Stimulated activated CD4-positive, alpha-beta T cell treated with anti-CD3 and anti-CD28 coated beads, Interleukin-4, amount 100 ng/mL, for 1 hour (primary cell): ENCODE data around the gene TRDN.
"Not testable (repeated sequence)": the region's sequence is repeated elsewhere in the genome, so short reads cannot be mapped to it uniquely, and the experiment has no call there.

Experiments used
- DNase-seq: peaks from one replicate; pipeline ENCODE4 v3.0.0-alpha.2; 2020

The TRDN gene

DNA sequence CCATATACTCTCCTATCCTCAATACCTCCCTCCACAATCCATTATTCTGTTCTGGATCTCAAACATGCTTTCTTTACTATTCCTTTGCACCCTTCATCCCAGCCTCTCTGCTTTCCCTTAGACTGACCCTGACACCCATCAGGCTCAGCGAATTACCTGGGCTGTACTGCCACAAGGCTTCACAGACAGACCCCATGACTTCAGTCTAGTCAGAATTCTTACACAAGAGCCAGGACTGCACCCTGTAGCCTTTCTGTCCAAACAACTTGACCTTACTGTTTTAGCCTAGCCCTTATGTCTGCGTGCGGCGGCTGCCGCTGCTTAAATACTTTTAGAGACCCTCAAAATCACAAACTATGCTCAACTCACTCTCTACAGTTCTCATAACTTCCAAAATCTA lies 76.9 kb downstream of the TRDN start:
- DNase-seq: not testable (repeated sequence)

DNA sequence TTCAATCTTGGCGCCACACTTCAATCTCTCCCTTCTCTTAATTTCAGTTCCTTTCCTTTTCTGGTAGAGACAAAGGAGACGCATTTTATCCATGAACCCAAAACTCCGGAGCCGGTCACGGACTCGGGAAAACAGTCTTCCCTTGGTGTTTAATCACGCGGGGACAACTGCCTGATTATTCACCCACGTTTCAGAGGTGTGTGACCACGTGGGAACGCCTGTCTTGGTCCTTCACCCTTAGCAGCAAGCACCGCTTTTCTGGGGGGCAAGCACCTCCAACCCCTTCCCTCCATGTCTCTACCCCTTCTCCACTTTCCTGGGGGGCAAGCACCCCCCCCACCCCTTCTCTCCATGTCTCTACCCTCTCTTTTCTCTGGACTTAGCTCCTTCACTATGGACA lies 79.3 kb downstream of the TRDN start:
- not testable (repeated sequence) for DNase-seq

DNA sequence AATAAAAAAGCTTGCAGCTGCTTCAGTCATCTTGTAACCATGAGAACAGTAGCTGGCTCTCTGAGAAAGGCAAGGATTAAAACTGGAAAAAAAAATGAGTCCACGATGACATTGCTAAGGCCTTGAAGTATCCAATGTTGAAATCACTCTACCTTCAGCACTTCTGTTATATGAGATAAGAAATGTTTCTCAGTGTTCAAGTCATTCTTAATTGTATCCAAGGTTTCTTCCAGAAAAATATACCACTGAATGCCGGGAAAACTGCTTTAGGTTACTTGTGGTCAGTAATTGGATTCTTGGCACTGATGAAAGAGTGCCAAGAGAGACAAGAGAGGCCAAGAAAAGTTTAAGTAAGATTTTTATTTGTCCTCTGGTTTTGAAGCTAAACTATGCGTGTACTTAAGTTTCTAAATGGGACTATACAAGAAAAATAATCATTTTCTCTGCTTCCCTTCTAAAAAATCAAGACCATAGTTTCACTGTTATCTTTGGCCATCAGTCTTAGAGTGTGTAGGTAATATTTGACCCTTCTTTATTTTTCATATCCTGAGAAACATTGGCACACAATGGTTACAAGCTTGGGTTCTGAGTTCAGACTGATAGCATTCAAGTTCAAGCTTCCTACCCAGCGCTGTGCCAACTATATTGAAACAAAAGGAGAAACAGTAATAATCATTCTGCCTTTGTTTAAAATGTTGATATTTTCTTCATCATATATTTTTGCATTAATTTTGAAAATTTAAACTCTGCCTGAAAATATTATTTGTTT lies 84.6 kb downstream of the TRDN start:
- DNase-seq: no peak

DNA sequence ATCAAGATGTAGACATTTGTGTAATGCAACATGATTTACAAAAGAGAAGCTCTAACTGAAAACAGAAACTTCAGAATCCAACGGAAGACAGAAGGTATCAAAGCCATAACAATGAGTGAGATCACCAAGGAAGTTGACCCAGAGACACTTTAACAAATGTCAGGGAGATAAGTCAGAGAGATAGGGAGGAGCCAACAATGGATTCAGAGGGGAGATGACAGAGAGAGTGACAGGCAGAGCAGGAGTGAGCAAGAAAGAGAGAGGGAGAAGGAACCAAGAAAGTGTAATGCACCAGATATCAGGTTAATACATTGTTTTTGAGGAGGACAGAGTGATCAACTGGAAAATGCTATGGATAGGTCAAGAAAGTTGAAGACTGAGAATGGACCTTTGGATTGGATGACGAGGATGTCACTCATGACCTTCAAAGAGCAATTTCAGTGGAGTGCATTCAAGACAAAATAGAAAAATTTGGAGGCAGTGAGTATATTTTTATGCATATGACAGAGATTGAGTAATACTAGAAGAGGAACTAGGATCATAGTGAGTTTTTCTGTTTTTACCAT lies 86.6 kb downstream of the TRDN start:
- no peak for DNase-seq

DNA sequence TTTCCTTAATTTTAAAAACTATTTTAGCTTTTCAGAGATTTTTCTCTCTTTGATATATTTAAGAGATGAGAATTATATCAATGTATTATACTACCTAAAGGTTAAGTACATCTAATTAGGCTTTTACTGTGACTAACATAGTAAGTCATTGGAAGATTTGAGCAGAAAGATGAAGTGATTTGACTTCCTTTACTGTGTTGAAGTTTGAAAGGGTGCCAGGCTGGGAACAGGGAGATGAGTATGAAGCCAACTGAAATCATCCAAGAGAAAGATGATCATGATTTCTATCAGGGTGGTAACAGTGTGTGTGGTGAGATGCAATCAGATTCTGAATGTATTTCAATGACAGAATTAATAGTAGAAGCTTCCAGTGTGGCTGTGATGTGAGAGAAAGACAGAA lies 87.3 kb downstream of the TRDN start:
- no peak for DNase-seq

DNA sequence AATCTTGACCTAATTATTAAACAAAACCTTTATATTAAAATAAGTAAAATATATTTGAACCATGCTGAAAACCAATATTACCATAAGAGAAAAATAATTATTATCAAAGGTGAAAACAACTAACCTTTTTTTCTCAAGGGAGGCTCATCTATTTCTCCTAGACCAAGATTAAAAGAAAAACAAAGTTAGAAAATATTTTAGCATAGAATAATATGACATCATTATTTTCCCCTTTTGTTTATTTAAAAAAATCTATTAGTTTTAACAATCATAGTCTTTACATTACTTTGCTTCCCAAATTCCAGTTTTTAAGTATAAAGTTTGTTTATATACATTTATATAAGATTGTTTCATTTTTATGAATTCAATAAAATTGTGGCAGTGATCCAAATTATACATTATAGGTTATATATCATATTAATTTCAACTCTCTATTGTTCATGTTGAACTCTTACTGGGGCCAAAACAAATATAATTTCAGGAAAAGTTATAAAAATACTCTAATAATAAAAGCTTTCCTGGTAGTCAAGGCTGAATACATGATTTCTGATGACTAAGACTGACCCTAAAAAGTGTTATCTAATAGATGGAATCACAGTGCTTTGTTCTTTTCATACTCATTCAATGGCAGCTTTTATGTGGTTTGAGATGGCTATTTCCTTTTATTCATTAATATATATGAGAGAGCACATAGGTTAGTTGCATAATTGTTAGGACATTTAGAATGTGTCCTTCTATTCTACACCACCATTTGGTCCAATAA lies 89.4 kb downstream of the TRDN start:
- DNase-seq: no peak

DNA sequence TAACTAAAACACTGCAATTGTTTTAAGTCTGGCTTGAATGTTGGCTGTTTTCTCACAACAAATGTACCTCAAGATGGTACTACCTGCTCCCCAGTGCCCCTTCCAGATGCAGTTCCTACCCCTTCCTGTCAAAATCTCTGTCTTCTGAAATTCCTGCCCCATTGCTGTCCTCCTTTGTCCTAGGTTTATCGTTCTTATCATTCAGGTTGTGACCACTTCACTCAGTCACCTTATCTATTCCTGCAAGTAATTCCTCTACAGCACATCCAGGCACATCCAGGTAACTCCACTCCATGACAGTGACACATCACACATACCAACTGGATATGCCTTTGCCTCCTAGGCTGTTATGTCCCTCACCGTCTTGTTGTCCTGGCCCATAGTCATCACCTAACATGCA lies 90.2 kb downstream of the TRDN start:
- DNase-seq: no peak

DNA sequence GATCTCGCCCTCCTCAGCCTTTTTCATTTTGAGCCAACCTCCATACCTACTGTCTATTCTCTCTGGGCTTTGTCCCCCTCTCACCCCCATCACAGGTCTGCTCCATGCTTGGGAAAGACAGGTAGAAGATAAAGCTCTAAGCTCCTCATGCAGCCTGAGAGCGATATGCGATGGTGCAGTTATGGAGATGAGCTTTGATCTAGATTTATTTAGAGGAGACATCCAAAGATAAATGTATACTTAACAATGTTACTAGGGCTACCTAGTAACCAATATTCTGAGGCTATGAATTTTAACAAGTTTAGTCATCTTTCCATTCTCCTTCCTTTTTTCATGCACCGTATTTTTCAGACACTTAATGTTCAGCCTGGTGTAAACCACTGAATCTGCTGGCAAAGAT lies 95.3 kb downstream of the TRDN start:
- DNase-seq: no peak

DNA sequence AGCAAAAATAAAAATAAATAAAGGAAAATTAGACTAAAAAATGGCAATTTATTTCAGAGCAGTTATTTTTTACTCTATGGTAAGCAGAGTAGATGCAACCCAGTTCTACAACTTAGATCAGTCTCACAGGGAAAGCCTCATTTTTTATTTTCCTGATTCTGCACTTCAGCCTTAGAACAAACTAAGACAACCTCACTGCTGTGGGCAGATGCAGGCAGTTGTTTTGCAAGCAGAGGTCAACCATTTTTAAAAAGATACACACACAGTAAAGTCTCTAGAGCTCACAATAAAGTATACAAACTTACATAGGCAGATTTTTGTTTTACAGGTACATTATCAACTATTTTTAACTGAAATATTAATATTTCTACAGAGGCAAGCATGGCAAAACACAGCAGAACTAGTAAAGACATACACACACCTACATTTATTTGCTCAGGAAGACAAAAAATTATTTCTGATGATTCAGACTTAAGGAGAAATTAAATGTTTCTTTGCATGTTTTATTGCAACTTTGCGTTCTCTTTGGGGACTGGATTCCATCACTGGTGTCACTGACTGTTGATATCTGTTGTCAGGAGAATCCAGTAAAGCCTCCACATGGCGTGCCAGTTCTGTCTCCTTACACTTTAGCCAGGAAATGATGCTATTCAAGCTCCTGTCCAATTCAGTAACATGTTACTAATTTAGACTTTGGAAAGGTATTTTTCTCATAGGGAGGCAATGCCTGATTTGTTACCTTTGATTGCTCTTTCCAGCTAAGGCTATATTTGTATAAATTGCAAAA lies 102.7 kb downstream of the TRDN start:
- no peak for DNase-seq

DNA sequence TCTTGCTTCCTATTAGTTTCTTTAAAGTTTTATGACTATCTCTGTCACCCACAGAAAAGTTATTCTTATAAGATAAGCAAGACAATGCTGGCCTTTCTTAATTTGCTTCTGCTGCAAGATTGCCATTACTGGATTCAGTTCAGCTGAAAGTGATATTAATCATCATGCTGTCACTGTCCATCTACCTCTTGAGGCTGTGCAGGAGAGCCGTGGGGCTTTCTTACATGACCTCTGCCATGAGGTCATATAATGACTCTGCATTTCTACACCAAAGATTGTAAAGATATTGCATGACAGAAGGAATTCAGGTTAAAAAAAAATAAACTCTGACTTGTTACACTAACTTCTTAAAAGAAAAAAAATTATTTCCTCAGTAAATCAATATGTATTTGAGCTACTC lies 106.9 kb downstream of the TRDN start:
- no peak for DNase-seq

DNA sequence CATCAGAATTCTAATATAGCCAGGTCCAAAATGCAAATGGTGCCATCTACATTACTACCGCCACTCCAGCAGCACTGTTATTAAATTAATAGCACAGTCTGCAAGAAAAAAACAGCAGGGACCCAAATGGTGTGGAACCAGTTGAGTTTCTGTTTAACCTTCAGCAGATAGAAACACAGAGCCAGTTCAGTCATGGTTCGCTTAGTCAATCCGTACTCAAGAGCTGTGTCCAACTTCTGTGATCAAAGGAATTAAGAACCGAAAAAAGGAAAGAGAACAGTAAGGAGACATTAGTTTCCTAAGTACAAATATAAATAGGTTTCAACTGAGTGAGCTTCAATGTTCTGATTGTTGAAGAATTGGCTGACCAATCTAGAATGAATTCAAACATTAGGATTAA lies 107.7 kb downstream of the TRDN start:
- DNase-seq: no peak

DNA sequence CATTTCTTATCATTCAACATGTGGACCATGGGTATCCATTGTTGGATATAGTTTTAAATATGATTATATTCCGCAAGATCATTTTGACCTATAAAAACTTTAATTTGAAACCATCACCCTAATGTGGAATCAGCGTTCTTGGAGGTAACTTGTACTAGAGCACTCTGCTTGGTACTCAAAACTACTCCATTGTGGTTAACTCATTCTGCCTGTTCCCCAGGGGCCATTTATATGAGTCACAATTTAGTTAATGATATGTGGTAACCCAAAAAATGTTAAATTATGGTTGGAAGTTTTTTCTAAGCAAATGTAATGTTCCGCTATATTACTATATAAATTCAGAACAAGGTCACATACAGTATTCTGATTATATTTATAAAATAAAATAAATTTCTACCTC lies 109.3 kb downstream of the TRDN start:
- no peak for DNase-seq

DNA sequence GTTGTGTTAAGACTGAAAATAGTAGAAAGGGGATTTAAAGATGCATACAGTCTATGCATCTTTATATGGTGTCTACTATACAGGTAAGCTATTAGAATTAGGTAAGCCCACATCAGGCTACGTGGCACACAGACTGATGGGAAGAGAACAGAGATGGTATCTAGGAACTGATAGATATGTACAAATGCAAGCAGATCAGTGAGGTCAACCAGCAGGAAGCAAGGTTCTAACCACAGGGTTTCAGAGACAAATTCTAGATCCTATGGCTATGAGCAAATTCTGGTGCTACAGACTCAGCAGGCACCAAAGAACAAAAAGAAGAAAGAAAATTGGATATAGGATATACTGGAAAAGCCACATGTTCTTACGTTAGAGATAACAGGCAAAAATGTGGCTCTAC lies 110.6 kb downstream of the TRDN start:
- no peak for DNase-seq

DNA sequence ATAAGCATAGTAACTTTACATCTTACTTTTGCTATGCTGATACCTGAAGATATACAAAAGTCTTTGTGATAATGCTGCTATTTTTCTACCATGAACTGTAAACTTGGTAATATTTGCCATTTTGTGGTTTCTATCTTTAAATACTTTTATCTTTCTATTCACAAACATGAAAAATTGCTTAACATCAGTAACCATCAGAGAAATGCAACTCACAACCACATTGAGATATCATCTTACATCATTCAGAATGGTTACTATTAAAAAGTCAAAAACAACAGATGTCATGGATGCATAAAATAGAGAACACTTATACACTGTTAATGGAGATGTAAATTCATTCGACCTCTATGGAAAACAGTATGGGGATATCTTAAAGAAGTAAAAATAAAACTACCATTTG lies 112.0 kb downstream of the TRDN start:
- DNase-seq: no peak

DNA sequence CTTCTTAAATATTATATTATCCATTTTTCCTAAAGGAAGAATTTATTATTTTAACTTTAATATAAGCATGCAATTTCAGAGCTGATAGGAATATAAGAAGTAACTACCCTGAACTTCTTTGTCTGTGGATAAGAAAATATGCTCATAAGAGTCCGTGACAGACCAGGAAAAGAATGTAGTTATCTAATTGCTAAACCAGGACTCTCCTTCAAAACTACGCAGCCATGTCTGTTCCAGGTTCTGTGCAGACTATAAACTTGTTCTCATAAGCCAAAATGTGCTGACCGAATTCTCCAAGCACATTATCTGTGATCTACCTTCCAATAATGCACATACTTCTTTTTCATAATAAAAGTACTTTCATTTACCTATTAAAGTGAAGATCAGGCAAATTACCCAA lies 116.5 kb downstream of the TRDN start:
- no peak for DNase-seq

DNA sequence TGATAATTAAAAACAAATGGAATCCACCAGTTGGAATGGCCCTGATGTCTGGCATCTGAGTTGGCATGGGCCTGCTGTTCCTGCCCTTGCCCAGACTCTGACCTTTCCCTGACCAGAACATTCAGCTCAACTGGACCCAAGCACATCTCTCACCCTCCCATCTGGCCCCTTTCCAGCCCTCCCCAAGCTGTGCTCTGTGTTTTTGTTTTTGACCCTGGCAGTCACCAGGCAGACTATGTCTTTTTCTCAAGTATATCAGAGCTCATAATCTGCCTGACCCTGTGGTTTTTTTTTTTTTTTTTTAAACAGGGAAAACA lies 117.6 kb downstream of the TRDN start:
- no peak for DNase-seq

DNA sequence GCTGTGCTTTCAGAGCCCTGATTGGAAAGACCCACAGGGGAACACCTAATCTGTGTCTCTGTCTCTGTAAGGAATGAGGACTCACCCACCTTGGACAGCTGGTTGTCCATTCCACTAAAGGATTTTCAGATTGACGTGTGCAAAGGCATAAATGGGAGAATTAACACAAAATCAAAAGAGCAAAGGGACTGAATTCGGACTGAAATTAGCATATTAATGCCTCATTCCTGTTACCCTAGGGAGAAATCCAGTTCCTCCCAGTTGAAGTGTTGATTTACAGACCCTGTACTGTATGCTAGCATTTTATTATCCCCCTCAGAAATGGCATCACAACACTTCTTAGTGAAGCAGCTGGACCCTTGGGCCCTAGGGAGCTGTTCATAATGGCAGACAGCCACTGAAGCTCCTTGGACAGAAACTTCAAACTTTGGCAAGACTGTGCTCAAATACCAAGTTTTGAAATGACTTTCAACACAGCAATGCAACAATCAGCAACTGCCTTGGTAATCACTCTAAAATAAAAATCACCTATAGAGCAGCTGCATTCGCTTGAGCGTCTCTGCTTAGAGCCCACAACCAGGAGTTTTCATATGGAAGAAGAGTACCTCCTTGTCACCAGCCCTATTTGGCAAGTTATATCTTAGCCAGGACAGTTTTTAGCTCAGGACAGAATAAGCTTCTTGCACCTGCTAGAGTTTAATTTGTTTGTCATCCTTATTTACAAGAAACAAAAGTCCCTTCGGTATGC lies 118.1 kb downstream of the TRDN start:
- DNase-seq: no peak

DNA sequence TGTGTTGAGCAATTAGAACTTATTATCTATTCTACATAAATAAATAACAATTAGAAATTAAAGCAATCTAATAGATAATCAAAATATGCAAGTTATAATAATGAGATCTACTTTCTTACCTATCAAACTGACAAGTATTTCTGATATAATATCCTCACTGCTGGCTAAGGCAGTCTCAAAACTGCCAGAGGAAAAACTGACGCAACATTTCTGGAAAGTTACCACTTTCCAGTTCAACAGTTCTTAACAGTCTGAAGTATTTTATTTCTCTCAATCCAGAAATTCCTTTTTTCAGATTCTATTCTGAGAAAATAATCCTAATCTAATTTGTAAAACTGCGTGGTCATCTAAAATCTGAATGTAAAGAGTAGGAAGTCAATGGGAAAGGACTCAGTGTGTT lies 121.0 kb downstream of the TRDN start:
- DNase-seq: no peak

DNA sequence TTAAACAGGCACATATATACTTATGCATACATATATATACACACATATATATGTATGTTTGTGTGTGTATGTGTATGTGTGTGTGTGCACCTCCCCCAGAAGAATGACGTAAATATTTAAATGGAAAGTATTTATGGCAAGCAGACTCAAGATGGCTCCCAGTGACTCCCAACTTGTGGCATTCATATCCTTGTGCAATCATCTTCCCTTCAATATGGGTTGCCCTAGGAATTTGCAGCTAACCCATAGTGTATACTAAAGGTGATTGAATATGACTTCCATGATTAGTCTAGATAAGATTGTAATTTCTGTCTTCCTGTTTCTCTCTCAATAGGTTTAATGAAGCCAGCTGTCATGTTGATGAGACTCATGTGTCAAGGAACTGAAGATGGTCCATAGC lies 127.6 kb downstream of the TRDN start:
- no peak for DNase-seq

DNA sequence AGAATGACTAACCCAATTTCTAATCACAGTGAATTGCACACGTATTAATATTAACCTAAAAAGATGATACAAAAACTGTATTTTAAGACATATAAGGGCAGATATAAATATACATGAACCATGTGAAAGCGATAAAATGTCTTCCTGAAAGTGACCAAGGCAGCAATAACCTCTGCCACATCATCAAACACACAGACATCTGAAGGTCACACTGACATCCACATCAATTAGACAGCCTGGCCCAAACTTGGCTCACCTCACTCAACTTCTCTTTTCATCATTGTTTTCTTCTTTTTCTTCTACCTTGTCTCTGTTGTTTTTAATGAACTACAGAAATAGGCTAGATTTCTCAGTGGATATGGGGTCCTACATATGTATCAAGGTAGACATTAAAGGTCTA lies 128.5 kb downstream of the TRDN start:
- DNase-seq: no peak

DNA sequence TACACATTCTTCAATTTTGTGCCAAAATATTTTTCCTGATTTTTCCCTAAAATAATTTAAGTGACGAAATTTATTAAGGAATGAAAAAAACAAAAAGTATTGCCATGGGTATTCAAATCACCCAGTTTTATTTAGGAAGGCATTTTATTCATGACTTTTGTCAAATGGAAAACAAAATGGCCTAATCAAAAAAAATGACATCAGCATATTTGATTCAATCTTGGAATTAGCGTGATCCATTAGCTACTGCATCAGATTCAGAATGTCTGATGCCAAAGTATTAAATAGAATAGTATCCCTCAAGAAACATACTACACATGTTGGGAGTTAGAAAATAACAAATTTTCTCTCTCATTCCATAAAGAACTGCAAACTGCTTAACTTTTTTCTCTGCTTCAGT lies 129.2 kb downstream of the TRDN start:
- no peak for DNase-seq

DNA sequence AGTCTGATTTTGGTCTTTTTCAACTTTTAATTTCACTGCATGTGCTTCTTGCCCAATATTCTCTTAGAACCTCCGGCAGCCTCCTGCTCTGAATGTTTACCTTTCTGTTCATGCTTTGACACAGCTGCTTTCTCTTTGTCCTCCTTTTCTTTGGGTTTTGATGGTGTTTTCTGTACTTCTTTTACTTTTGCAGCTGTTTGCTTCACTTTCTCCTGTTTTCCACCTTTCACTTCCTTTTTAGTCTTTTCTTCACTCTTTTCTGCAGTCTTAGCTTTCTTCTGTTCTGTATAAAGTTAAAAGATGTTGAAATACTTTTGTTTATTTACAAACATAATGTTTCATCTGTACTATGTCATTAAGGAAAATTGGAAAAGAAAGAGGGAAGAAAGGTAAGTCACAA lies 133.1 kb downstream of the TRDN start:
- DNase-seq: no peak

DNA sequence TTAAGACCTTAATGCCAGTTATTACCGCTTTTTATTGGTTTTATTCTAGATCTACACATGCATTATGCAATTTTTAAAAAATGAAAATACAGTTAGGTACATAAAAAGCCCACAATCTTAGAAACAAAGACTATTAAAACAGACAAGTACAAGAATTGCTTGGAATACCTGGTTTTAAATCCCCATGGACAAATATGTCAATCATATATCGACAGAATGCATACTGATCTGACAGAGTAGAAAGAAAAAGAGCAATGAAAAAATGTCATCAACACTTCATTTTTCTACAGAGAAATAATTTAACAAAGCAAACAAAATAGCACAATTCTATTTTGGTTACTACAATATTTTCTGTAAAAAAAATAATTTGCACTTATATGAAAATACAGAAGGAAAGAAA lies 139.7 kb downstream of the TRDN start:
- no peak for DNase-seq
